ENCODE data around the gene GAA. TPM values are rescaled to one million over a fixed set of nuclear protein-coding genes. Genes with fewer than 3 reads are reported as not detected.

Gene GAA
- total RNA-seq, 1 donor from 2014 or later, result 19.6 TPM

DNA sequence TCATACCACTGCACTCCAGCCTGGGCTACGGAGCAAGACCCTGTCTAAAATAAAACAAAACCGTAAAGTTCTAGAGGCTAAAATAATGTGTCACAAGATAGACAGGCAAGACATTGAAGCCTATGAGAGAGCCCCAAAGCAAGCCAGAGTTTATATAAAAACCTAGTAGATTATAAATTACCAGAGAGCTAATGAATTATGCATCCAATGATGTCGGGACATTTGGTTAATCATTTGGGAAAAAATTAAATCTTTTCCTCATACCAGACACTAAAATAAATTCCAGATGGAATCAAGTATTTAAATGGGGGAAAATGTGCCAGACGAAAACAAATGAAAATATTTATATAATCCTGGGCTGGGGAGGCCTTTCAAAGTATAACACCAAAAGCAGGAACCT, 40.7 kb upstream of the GAA start:
- ATAC-seq (ENCODE audit: low read depth), result no peak
- Mint-ChIP-seq H3K9me3 (no peaks in the 10 kb centered on the region), H3K4me1 (no peaks in the 10 kb centered on the region), H3K36me3 (ENCODE audit: low read depth) (no peaks in the 10 kb centered on the region), H3K27ac (no peak overlapping the region), H3K27me3 (no peaks in the 10 kb centered on the region), H3K4me3 (no peak overlapping the region)
- ChIA-PET POLR2A (no interaction called here), CTCF (no interaction called here)
- DNase-seq, result no peak
- intact Hi-C loops (cut with micrococcal nuclease), result no loop called here
- no peak for TF ChIP-seq CTCF (IDR thresholded peaks at IDR 0.05)

DNA sequence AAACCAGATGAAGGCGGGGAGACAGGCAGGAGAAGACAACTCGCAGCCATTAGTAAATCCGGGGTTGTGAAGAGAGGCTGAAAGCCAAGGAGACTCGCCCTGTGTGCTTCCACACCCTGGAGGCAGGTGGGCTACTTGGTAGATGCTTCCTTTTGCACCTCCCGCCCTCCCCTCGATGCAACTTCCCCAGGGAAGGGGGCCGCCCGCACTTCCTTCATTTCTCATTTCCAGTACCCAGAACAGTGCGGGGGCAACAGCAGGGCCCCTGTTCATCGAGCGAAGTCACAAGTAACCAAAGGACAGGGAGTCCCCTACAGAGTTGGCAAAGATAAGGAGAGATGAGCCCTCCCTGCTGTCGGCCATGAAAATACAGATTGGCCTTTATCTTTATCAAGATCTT, 40.0 kb upstream of the GAA start:
- ChIA-PET CTCF (no interaction called here), POLR2A (no interaction called here)
- H3K27me3 Mint-ChIP-seq, result no peaks in the 10 kb centered on the region
- intact Hi-C loops (cut with micrococcal nuclease), result no loop called here
- TF ChIP-seq CTCF (IDR thresholded peaks at IDR 0.05), result no peak
- no peaks in the 10 kb centered on the region for H3K36me3 Mint-ChIP-seq (ENCODE audit: low read depth)
- no peaks in the 10 kb centered on the region for H3K9me3 Mint-ChIP-seq
- H3K4me1 Mint-ChIP-seq, result no peaks in the 10 kb centered on the region
- no peak overlapping the region for H3K4me3 Mint-ChIP-seq
- no peak for ATAC-seq (ENCODE audit: low read depth)
- DNase-seq, result no peak
- no peak overlapping the region for H3K27ac Mint-ChIP-seq

DNA sequence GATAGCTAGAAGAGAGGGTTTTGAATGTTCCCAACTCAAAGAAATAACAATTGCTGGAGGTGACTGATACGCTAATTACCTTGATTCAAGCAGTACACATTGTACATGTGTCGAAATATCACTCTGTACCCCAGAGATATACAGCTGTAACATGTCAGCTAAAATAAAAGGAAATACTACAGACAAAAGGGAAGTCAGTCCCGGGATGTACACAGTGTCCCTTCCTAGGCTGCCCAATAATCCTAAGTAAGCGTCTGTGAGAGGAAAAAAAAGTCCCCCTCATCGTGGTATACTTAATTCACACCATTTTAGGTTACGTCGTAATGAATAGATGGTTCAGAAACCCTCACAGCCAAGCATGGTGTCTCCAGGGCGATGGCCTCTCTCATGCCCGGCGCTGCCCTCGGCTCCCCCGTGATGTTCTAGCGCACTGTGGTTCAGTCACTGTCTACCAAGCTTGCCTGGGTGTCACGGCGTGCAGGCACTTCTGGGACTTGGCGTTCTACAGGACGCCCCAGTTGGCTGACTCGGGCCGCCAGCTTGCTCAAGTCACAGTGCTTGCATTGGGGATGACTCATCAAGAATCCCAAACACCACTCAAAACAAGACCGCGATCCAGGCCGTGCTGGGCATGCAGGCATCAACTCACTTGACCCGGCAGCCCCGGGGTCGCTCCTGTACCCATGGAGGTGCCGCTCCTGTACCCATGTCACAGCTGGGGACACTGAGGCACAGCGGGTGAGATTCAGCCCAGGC, 37.4 kb upstream of the GAA start:
- no peak for TF ChIP-seq CTCF (IDR thresholded peaks at IDR 0.05)
- H3K4me1 Mint-ChIP-seq, result no peaks in the 10 kb centered on the region
- ATAC-seq (ENCODE audit: low read depth) (no peak), DNase-seq (no peak)
- POLR2A ChIA-PET, result no interaction called here
- no peaks in the 10 kb centered on the region for H3K27me3 Mint-ChIP-seq
- H3K27ac Mint-ChIP-seq, result no peak overlapping the region
- H3K4me3 Mint-ChIP-seq, result no peak overlapping the region
- CTCF ChIA-PET, result no interaction called here
- no peaks in the 10 kb centered on the region for H3K9me3 Mint-ChIP-seq
- intact Hi-C loops (cut with micrococcal nuclease), result no loop called here
- H3K36me3 Mint-ChIP-seq (ENCODE audit: low read depth), result no peaks in the 10 kb centered on the region

- no peak overlapping the region for H3K4me3 Mint-ChIP-seq
- no peak overlapping the region for H3K27ac Mint-ChIP-seq
- intact Hi-C loops (cut with micrococcal nuclease), result no loop called here
- ATAC-seq (ENCODE audit: low read depth) (no peak), DNase-seq (no peak)
- no peaks in the 10 kb centered on the region for H3K4me1 Mint-ChIP-seq
- H3K36me3 Mint-ChIP-seq (ENCODE audit: low read depth), result no peaks in the 10 kb centered on the region
- no peaks in the 10 kb centered on the region for H3K9me3 Mint-ChIP-seq
- TF ChIP-seq CTCF (IDR thresholded peaks at IDR 0.05), result no peak
- CTCF ChIA-PET, result no interaction called here
- peaks cover 3% of the 10 kb centered on the region for H3K27me3 Mint-ChIP-seq
- POLR2A ChIA-PET, result no interaction called here
These were observed 36.7 kb upstream of the GAA start for GRCh38 chr17:80064696-80065095.

GRCh38 chr17:80065478-80066170, 35.8 kb upstream of the GAA start:
- intact Hi-C loops (cut with micrococcal nuclease), result no loop called here
- CTCF ChIA-PET, result no interaction called here
- no peaks in the 10 kb centered on the region for H3K36me3 Mint-ChIP-seq (ENCODE audit: low read depth)

More at GRCh38 chr17:80065478-80066170, 35.8 kb upstream of the GAA start:
- DNase-seq, result no peak
- no peak for ATAC-seq (ENCODE audit: low read depth)
- POLR2A ChIA-PET, result no interaction called here
- no peak overlapping the region for H3K27ac Mint-ChIP-seq
- peaks cover 3% of the 10 kb centered on the region for H3K27me3 Mint-ChIP-seq
- H3K4me3 Mint-ChIP-seq, result no peak overlapping the region
- no peaks in the 10 kb centered on the region for H3K9me3 Mint-ChIP-seq
- no peak for TF ChIP-seq CTCF (IDR thresholded peaks at IDR 0.05)
- H3K4me1 Mint-ChIP-seq, result no peaks in the 10 kb centered on the region

Measured in activated B cell treated with CpG ODN at 0.5 μM for 24 hours (primary cell).